ENCODE data around the gene COL4A2. TPM values are rescaled to one million over a fixed set of nuclear protein-coding genes. Genes with fewer than 3 reads are reported as not detected.

COL4A2 gene
- total and polyA plus RNA-seq, 4 donors, result 8.0 to 45.2 (median 40.3) TPM

GRCh38 chr13:110291286-110291685 lies 15.8 kb upstream of the COL4A2 start:
- Histone ChIP-seq H3K9ac (ENCODE audit: low read depth in 1 of 2, low read length in 2 of 2) (no peak overlapping the region), H3K4me1 (ENCODE audit: control insufficient read depth in 4 of 4, insufficient read depth in 4 of 4, low read length in 3 of 4) (peaks cover 0 to 8% (median 0%) of the 10 kb centered on the region in 4 donors), H3K27ac (ENCODE audit: low read depth in 1 of 2, low read length in 2 of 2) (no peak overlapping the region), H3K36me3 (ENCODE audit: control insufficient read depth in 4 of 4, insufficient read depth in 3 of 4, low read depth in 1 of 4, low read length in 3 of 4) (no peaks in the 10 kb centered on the region), H3K9me3 (ENCODE audit: control insufficient read depth in 4 of 4, low read length in 3 of 4) (no peaks in the 10 kb centered on the region), H3K27me3 (ENCODE audit: control insufficient read depth in 4 of 4, insufficient read depth in 4 of 4, low read length in 3 of 4) (peaks cover 0 to 5% (median 0%) of the 10 kb centered on the region in 4 donors), H3K4me3 (ENCODE audit: low read depth in 1 of 3, low read length in 3 of 3) (no peak overlapping the region)
- 88% methylated on average over 9 of the region's 9 CpGs for WGBS
- no peak for DNase-seq (ENCODE audit: low spot score)
- TF ChIP-seq YY1 (IDR thresholded peaks at IDR 0.05), result no peak
- TF ChIP-seq GABPA (IDR thresholded peaks at IDR 0.05 in 1 of 2, conservative IDR thresholded peaks at IDR 0.05 in 1 of 2), result no peak
- no peak for TF ChIP-seq FOXA2 (IDR thresholded peaks at IDR 0.05)
- no peak for TF ChIP-seq SP1 (IDR thresholded peaks at IDR 0.05)
- no peak for TF ChIP-seq EGR1 (IDR thresholded peaks at IDR 0.05; ENCODE audit: low read depth in 2 of 2)
- TF ChIP-seq HNF4A (conservative IDR thresholded peaks at IDR 0.05), result no peak

GRCh38 chr13:110293037-110293436 lies 14.0 kb upstream of the COL4A2 start:
- WGBS, result 73% methylated on average over 7 of the region's 7 CpGs
- Histone ChIP-seq H3K9ac (ENCODE audit: low read depth in 1 of 2, low read length in 2 of 2) (no peak overlapping the region), H3K27ac (ENCODE audit: low read depth in 1 of 2, low read length in 2 of 2) (no peak overlapping the region), H3K36me3 (ENCODE audit: control insufficient read depth in 4 of 4, insufficient read depth in 3 of 4, low read depth in 1 of 4, low read length in 3 of 4) (no peaks in the 10 kb centered on the region), H3K9me3 (ENCODE audit: control insufficient read depth in 4 of 4, low read length in 3 of 4) (no peaks in the 10 kb centered on the region), H3K27me3 (ENCODE audit: control insufficient read depth in 4 of 4, insufficient read depth in 4 of 4, low read length in 3 of 4) (peaks cover 0 to 7% (median 3%) of the 10 kb centered on the region in 4 donors), H3K4me1 (ENCODE audit: control insufficient read depth in 4 of 4, insufficient read depth in 4 of 4, low read length in 3 of 4) (peaks cover 0 to 6% (median 1%) of the 10 kb centered on the region in 4 donors), H3K4me3 (ENCODE audit: low read depth in 1 of 3, low read length in 3 of 3) (no peak overlapping the region)
- TF ChIP-seq HNF4G (IDR thresholded peaks at IDR 0.05), result no peak
- TF ChIP-seq SP1 (IDR thresholded peaks at IDR 0.05), result no peak
- no peak for DNase-seq (ENCODE audit: low spot score)

GRCh38 chr13:110293649-110294048 lies 13.4 kb upstream of the COL4A2 start:
- Histone ChIP-seq H3K9ac (ENCODE audit: low read depth in 1 of 2, low read length in 2 of 2) (no peak overlapping the region), H3K27ac (ENCODE audit: low read depth in 1 of 2, low read length in 2 of 2) (no peak overlapping the region), H3K4me1 (ENCODE audit: control insufficient read depth in 4 of 4, insufficient read depth in 4 of 4, low read length in 3 of 4) (peaks cover 0 to 6% (median 1%) of the 10 kb centered on the region in 4 donors), H3K27me3 (ENCODE audit: control insufficient read depth in 4 of 4, insufficient read depth in 4 of 4, low read length in 3 of 4) (peaks cover 0 to 8% (median 3%) of the 10 kb centered on the region in 4 donors), H3K4me3 (ENCODE audit: low read depth in 1 of 3, low read length in 3 of 3) (no peak overlapping the region), H3K36me3 (ENCODE audit: control insufficient read depth in 4 of 4, insufficient read depth in 3 of 4, low read depth in 1 of 4, low read length in 3 of 4) (no peaks in the 10 kb centered on the region), H3K9me3 (ENCODE audit: control insufficient read depth in 4 of 4, low read length in 3 of 4) (no peaks in the 10 kb centered on the region)
- no peak for DNase-seq (ENCODE audit: low spot score)
- no peak for TF ChIP-seq RXRA (IDR thresholded peaks at IDR 0.05)
- TF ChIP-seq HNF4A (conservative IDR thresholded peaks at IDR 0.05), result no peak
- TF ChIP-seq YY1 (IDR thresholded peaks at IDR 0.05), result no peak
- TF ChIP-seq JUND (IDR thresholded peaks at IDR 0.05), result no peak
- peak in 1 of 2 donors; percentile 21 for TF ChIP-seq RAD21 (IDR thresholded peaks at IDR 0.05)
- no peak for TF ChIP-seq FOXA2 (IDR thresholded peaks at IDR 0.05)
- no peak for TF ChIP-seq MAX (IDR thresholded peaks at IDR 0.05)
- no peak for TF ChIP-seq ATF3 (IDR thresholded peaks at IDR 0.05)
- no peak for TF ChIP-seq GABPA (IDR thresholded peaks at IDR 0.05 in 1 of 2, conservative IDR thresholded peaks at IDR 0.05 in 1 of 2)
- TF ChIP-seq TAF1 (conservative IDR thresholded peaks at IDR 0.05), result no peak
- TF ChIP-seq ZBTB33 (IDR thresholded peaks at IDR 0.05), result no peak
- no peak for TF ChIP-seq EGR1 (IDR thresholded peaks at IDR 0.05; ENCODE audit: low read depth in 2 of 2)
- no peak for TF ChIP-seq SP1 (IDR thresholded peaks at IDR 0.05)
- no peak for TF ChIP-seq FOXA1 (IDR thresholded peaks at IDR 0.05)
- TF ChIP-seq CTCF (IDR thresholded peaks at IDR 0.05; ENCODE audit: low read depth, low read length, missing input control), result no peak
- peak; percentile 87 for TF ChIP-seq NR2F2 (IDR thresholded peaks at IDR 0.05)
- whole genome bisulfite sequencing, result 64% methylated on average over 3 of the region's 3 CpGs

All from liver (tissue), 9 donors.